COLO668 (cell line): ENCODE results near the gene FBN1.

ENCODE experiments used
- DNase-seq: peaks from one replicate; lab custom pipeline; 2025; ENCODE audit not compliant: unreplicated experiment; lab: John Stamatoyannopoulos, UW

The FBN1 gene

GRCh38 chr15:48556159-48556897 lies 89.2 kb downstream of the FBN1 start:
- no peak for DNase-seq

GRCh38 chr15:48555241-48555881 lies 90.1 kb downstream of the FBN1 start:
- no peak for DNase-seq

- DNase-seq: no peak
Measured at GRCh38 chr15:48554112-48554511, 91.4 kb downstream of the FBN1 start.

DNA sequence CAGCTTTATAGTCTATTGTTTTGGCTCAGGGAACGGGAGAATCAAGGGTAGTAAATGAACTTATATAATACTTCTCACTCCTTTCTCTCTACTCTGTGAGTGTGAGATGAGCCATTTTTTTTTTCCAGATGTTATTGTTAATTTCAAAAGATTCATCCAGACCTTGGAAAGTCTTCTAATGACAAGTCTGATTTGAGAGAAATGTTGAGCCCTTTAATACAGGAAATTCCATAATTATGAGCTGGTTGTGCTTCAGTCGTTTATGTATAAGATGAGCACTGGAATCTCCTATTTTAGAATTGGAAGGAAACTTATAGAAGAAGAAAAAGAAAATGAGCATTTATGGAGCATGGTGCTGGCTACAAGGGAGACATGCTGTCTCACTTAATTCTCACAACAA lies 92.0 kb downstream of the FBN1 start:
- DNase-seq: no peak

DNA sequence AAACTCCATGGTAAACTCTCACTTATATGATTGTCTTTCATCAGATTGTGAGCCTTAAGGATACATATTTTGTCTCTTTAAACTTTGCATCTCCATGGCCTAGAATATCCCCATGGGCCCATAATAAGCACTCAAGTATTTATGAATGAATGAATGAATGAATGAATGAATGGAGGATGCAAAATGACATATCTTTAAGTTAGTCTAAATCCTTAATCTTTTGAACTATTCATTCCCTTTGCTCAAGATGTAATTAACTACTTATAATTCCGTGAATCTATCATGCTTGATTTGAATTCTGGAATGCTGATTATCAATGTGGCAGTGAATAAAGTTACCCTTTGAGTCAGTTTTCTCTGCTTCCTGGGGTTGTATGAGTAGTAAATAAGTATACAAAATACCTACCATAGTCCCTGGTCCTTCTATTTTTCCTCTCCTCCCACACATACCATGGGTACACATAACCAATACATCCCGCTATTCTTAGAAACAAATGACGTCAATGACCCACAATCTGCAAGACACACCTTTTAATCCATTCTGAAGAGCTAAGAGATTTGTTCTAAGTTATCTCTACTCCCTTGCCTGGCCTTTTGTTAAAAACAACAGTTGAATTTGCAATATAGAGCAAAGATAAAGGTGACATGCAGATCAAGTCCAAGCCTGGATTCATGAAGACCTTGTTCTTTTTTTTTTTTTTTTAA lies 94.5 kb downstream of the FBN1 start:
- no peak for DNase-seq

GRCh38 chr15:48548455-48548854 lies 97.1 kb downstream of the FBN1 start:
- DNase-seq: no peak

DNA sequence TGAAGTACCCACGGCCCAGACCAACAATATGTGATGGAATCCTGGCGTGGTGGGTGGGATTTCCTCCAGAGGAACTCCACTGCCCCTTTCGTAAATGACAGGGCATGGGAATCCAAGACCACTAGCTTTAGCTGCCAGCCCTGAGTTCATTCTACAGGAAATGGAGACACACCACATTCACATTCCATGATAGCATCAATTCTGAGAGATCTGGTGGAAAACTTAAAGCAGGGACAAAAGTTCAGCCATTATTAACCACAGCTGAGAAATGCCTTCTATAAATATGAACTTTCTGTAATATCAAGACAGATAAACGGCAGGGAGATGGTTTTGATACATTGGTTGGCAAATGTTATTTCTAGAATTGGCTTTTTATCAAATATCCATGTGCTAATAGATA lies 98.2 kb downstream of the FBN1 start:
- no peak for DNase-seq

DNA sequence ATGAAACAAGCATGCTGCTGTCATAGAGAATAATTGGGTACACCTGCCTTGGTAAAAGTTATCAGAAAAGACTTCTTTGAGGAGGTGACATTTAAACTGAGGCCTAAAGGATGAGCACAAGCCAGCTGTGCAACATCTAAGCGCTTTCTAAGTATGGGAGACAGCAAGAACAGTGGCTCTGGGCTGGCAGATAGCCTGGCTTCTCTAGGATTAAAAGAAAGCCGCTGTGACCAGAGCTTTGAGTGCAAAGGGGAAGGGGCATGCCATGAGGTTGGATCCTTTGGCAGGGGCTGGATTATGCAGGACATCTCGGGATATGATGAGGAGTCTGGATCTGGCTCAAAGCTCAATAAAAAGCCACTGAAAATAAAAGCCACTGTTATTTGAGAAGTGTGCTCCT lies 99.2 kb downstream of the FBN1 start:
- no peak for DNase-seq

GRCh38 chr15:48544778-48545177 lies 100.7 kb downstream of the FBN1 start:
- DNase-seq: no peak

DNA sequence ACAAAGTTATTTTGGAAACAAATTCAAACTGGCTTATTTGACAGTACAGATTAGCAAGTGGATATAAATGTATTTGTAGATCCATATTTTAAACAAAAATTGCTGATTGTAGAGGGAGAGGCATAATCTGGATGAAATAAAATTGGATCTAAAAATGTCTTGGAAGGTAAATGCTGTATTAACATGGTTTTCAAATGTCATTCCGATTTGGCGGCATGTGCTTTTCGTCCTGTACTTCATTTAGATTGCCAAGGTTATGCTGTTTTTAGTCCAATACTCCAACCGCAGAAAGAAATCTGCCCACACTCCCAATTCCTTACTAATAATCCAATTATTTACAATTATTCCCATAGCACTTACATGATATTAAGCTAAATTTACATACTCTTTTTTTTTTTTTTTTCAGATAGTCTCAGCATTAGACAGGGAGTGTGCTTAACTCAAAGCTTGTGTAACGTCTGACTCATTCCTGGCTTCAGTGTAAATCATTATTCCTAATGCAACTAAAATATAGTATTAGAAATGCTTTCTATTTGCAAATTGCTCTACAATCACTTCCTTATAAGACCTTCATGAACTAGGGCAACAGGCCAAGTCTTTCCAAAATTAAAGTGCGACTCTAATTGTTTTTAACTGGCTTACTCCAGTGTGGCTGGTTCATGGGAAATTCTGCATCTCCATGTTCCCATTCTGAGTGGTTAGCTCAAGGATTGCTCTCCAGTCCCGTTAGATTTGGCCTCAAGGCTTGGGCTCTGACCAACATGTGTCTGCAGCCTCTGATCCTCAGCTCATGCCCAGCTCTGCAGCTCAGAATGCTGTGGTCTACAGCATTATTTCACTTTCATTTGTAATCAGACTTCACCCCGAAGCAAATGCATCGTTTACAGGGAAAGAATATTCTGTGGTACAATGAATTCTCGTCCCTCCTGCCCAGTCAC lies 103.9 kb downstream of the FBN1 start:
- no peak for DNase-seq

- DNase-seq: no peak
Measured at GRCh38 chr15:48540756-48541155, 104.8 kb downstream of the FBN1 start.

- DNase-seq: no peak
Measured at GRCh38 chr15:48538941-48539340, 106.6 kb downstream of the FBN1 start.

GRCh38 chr15:48537271-48538113 lies 108.0 kb downstream of the FBN1 start:
- DNase-seq: no peak

GRCh38 chr15:48536681-48537091 lies 108.8 kb downstream of the FBN1 start:
- DNase-seq: no peak

GRCh38 chr15:48533982-48534381 lies 111.5 kb downstream of the FBN1 start:
- no peak for DNase-seq

DNA sequence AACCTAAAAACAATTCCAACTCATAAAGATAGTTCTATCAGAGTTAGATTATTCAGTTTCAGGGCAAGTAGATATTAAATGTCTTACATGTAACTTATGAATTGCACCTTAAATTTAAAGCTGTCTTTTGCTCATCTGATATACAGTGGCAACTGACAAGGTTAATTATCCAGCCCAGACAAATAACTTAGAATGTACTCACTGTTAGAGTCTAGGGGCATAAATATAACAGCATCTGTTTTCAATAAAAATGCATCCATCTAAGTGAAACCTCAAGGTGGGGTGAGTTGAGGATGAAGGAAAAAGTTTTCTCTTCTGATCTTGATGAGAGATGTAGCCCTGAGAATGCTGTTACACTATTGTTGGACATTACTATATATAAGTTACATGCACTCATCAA lies 112.6 kb downstream of the FBN1 start:
- no peak for DNase-seq

DNA sequence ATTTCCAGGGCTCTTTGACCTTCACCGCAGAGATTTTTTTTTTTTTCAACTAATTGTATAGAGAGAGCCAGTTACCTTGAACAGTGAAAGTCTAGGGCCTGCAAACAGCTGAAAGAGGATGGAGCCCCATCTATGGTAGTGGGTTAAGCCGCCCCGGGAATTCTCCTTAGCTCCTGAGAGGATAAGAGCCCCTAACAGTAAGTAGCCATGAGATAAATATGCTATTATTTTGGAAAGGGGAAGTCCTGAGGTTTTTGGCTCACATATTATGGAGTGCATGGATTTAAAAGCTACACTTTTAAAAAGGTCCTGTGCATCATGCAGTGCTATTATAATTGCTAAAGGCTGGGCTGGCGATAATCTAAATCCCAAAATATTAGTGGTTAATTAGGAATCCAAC lies 115.0 kb downstream of the FBN1 start:
- DNase-seq: no peak

DNA sequence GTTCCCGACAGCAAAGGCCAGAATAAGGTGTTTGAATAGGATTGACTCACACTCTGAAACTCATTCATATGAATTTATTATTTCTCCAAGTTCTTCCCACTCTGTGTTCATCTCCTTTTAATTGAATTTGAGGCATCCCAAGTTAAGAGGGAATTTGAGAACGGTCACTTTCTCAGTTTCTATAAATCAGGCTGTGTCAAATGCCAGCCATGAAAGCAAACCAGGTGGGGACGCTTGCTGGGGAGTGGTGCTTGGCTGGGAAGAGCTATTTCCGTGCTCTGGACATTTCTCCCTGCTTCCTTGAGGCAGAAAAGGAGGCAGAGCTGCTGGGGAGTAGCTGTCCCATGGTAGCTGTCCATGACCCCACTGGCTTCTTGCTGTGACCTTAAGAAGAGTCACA lies 116.6 kb downstream of the FBN1 start:
- no peak for DNase-seq

- DNase-seq: no peak
Measured at GRCh38 chr15:48527517-48527916, 118.0 kb downstream of the FBN1 start.

- no peak for DNase-seq
Measured at GRCh38 chr15:48522911-48523310, 122.6 kb downstream of the FBN1 start.
